ENCODE data around the gene SNRPD3. TPM values are rescaled to one million over a fixed set of nuclear protein-coding genes. Genes with fewer than 3 reads are reported as not detected.

SNRPD3 gene
- total and polyA plus RNA-seq, 9 of the 15 experiments (the other 6 are each of a cell fraction or from before 2014, with no cell fraction given): 131 to 366 (median 274) TPM

- no peak for TF ChIP-seq GTF2B (IDR thresholded peaks at IDR 0.05; ENCODE audit: extremely low read depth, insufficient read length)
- TF ChIP-seq PKNOX1 (IDR thresholded peaks at IDR 0.05): 0 out of 2 replicates have a peak, but pooled peaks have one; percentile 26
- TF ChIP-seq SMAD2 (IDR thresholded peaks at IDR 0.05; ENCODE audit: low read depth, low read length): no peak
- TF ChIP-seq SMC3 (conservative IDR thresholded peaks at IDR 0.05; ENCODE audit: insufficient read depth, low read depth, low read length): peak; percentile 84
- no peak for TF ChIP-seq XRCC3 (IDR thresholded peaks at IDR 0.05)
- TF ChIP-seq ZNF764 (CRISPR knock-in tag; IDR thresholded peaks at IDR 0.05; ENCODE audit: low read depth): no peak
- TF ChIP-seq ZFP30 (CRISPR knock-in tag; IDR thresholded peaks at IDR 0.05; ENCODE audit: borderline replicate concordance): no peak
- peak; percentile 85 for TF ChIP-seq ATF3 (IDR thresholded peaks at IDR 0.05)
- no peak for TF ChIP-seq ATF3 (CRISPR knock-in tag; conservative IDR thresholded peaks at IDR 0.05)
- no peak for TF ChIP-seq CHCHD3 (CRISPR knock-in tag; IDR thresholded peaks at IDR 0.05)
- no peak for TF ChIP-seq KLF10 (CRISPR knock-in tag; IDR thresholded peaks at IDR 0.05)
- no peak for TF ChIP-seq ZNF79 (CRISPR knock-in tag; IDR thresholded peaks at IDR 0.05; ENCODE audit: low read depth)
- TF ChIP-seq CCAR2 (IDR thresholded peaks at IDR 0.05; ENCODE audit: low read depth, low read length): no peak
- TF ChIP-seq TRIM25 (IDR thresholded peaks at IDR 0.05; ENCODE audit: borderline replicate concordance): no peak
- no peak for TF ChIP-seq ZNF280B (CRISPR knock-in tag; IDR thresholded peaks at IDR 0.05)
- TF ChIP-seq CEBPB (tag; IDR thresholded peaks at IDR 0.05): no peak
- no peak for TF ChIP-seq E2F3 (CRISPR knock-in tag; IDR thresholded peaks at IDR 0.05)
- no peak for TF ChIP-seq FOXP1 (CRISPR knock-in tag; IDR thresholded peaks at IDR 0.05)
- 0 out of 2 replicates have a peak, but pooled peaks have one; percentile 16 for TF ChIP-seq SOX6 (IDR thresholded peaks at IDR 0.05)
- no peak for TF ChIP-seq FOXK1 (CRISPR knock-in tag; IDR thresholded peaks at IDR 0.05; ENCODE audit: borderline replicate concordance)
- TF ChIP-seq PTRF (tag; IDR thresholded peaks at IDR 0.05): no peak
These were observed 30.3 kb upstream of the SNRPD3 start (continued) for GRCh38 chr22:24525416-24526037.
